NCI-H345 (cell line): Measurements from ENCODE around the gene POLR3K.
A peak's percentile ranks its signal among the peaks of the same experiment; 100 is the strongest.
"Not testable (repeated sequence)": the region's sequence is repeated elsewhere in the genome, so short reads cannot be mapped to it uniquely, and the experiment has no call there.

Experiments used
- DNase-seq: peaks from one replicate; lab custom pipeline; 2025; lab: John Stamatoyannopoulos, UW

Gene POLR3K

GRCh38 chr16:42691-43090, 10.7 kb downstream of the POLR3K start:
- no peak for DNase-seq

GRCh38 chr16:42069-42457, 11.3 kb downstream of the POLR3K start:
- DNase-seq = no peak

GRCh38 chr16:41439-42068, 11.9 kb downstream of the POLR3K start:
- no peak for DNase-seq

GRCh38 chr16:38941-39892, 14.2 kb downstream of the POLR3K start:
- DNase-seq = no peak

- DNase-seq = not testable (repeated sequence)
Measured at GRCh38 chr16:38206-38605, 15.2 kb downstream of the POLR3K start.

- DNase-seq = no peak
Measured at GRCh38 chr16:37511-37910, 15.9 kb downstream of the POLR3K start.

GRCh38 chr16:36336-36984, 16.9 kb downstream of the POLR3K start:
- no peak for DNase-seq

- DNase-seq = no peak
Measured at GRCh38 chr16:35678-36305, 17.6 kb downstream of the POLR3K start.

- DNase-seq = no peak
Measured at GRCh38 chr16:35011-35677, 18.3 kb downstream of the POLR3K start.

GRCh38 chr16:34648-34987, 18.8 kb downstream of the POLR3K start:
- DNase-seq = no peak

GRCh38 chr16:33877-34647, 19.3 kb downstream of the POLR3K start:
- no peak for DNase-seq

GRCh38 chr16:33154-33876, 20.1 kb downstream of the POLR3K start:
- DNase-seq = not testable (repeated sequence)

- not testable (repeated sequence) for DNase-seq
Measured at GRCh38 chr16:30627-31026, 22.8 kb downstream of the POLR3K start.

GRCh38 chr16:25926-26348, 27.5 kb downstream of the POLR3K start:
- not testable (repeated sequence) for DNase-seq

- DNase-seq = not testable (repeated sequence)
Measured at GRCh38 chr16:24151-24550, 29.3 kb downstream of the POLR3K start.

GRCh38 chr16:20886-21285, 32.5 kb downstream of the POLR3K start:
- not testable (repeated sequence) for DNase-seq

GRCh38 chr16:17062-17765, 36.2 kb downstream of the POLR3K start:
- not testable (repeated sequence) for DNase-seq

- DNase-seq = peak; percentile 80
Measured at GRCh38 chr16:10772-11171, 42.6 kb downstream of the POLR3K start.

- DNase-seq = no peak
Measured at GRCh38 chr16:9903-10665, 43.3 kb downstream of the POLR3K start.
